KMS-11 (cell line): ENCODE results near the gene ITPR2.

Source experiments
- H2AFZ ChIP-seq: fragments of 200-600 bp; sonication (generic); 2 replicates; pipeline ENCODE4 v1.6.1; 2016; ENCODE audit warnings: antibody characterized with exemption, mixed run types, low read depth
- H3K27ac ChIP-seq: fragments of 200-600 bp; sonication (generic); 2 replicates; pipeline ENCODE4 v1.6.1; 2016; ENCODE audit warnings: mild to moderate bottlenecking, mixed run types
- H3K27me3 ChIP-seq: fragments of 200-600 bp; sonication (generic); 2 replicates; pipeline ENCODE4 v1.6.1; 2017; ENCODE audit warnings: mild to moderate bottlenecking, low read depth, mixed run types, moderate library complexity; ENCODE audit not compliant: insufficient read depth
- H3K36me3 ChIP-seq: fragments of 200-600 bp; sonication (generic); 2 replicates; pipeline ENCODE4 v1.6.1; 2017; ENCODE audit warnings: mild to moderate bottlenecking, mixed run types; ENCODE audit not compliant: insufficient read depth
- H3K4me1 ChIP-seq: fragments of 200-600 bp; sonication (generic); 2 replicates; pipeline ENCODE4 v1.6.1; 2016; ENCODE audit warnings: mild to moderate bottlenecking, low read depth, mixed run types; ENCODE audit not compliant: poor library complexity, severe bottlenecking
- H3K4me2 ChIP-seq: fragments of 200-600 bp; sonication (generic); 2 replicates; pipeline ENCODE4 v1.7.0; 2016; ENCODE audit warnings: mild to moderate bottlenecking, mixed run types
- H3K4me3 ChIP-seq: fragments of 200-600 bp; sonication (generic); IDR thresholded peaks from 2 replicates; pipeline ENCODE4 v1.6.1; 2017; ENCODE audit warnings: low read depth, low read length, mixed read lengths; ENCODE audit not compliant: insufficient read depth
- H3K79me2 ChIP-seq: fragments of 200-600 bp; sonication (generic); 2 replicates; pipeline ENCODE4 v1.6.1; 2016; ENCODE audit warnings: low read depth, mixed run types; ENCODE audit not compliant: insufficient read depth
- H3K9ac ChIP-seq: fragments of 200-600 bp; sonication (generic); 2 replicates; pipeline ENCODE4 v1.6.1; 2016; ENCODE audit warnings: mild to moderate bottlenecking, mixed run types
- H4K20me1 ChIP-seq: fragments of 200-600 bp; sonication (generic); 2 replicates; pipeline ENCODE4 v1.6.1; 2016; ENCODE audit warnings: mild to moderate bottlenecking, mixed run types; ENCODE audit not compliant: insufficient read depth
- CTCF ChIP-seq: fragments of 200-600 bp; sonication (generic); conservative IDR thresholded peaks from 2 replicates; pipeline ENCODE4 v1.6.1; 2017; ENCODE audit warnings: low read depth, mild to moderate bottlenecking, antibody characterized with exemption, low read length, moderate library complexity, mixed read lengths

ITPR2 gene

GRCh38 chr12:26551385-26551784 lies 281.6 kb downstream of the ITPR2 start:
- no peak overlapping the region for H3K9ac ChIP-seq
- H3K27ac ChIP-seq: no peak overlapping the region
- H4K20me1 ChIP-seq: no peaks in the 10 kb centered on the region
- no peak overlapping the region for H3K4me2 ChIP-seq
- TF ChIP-seq CTCF: no peak
- no peaks in the 10 kb centered on the region for H3K36me3 ChIP-seq
- no peak overlapping the region for H2AFZ ChIP-seq
- H3K4me3 ChIP-seq: no peak overlapping the region
- no peaks in the 10 kb centered on the region for H3K27me3 ChIP-seq
- H3K4me1 ChIP-seq: no peaks in the 10 kb centered on the region
- H3K79me2 ChIP-seq: no peaks in the 10 kb centered on the region

- no peaks in the 10 kb centered on the region for H3K27me3 ChIP-seq
- H3K4me3 ChIP-seq: no peak overlapping the region
- no peaks in the 10 kb centered on the region for H3K4me1 ChIP-seq
- no peak overlapping the region for H3K9ac ChIP-seq
- no peaks in the 10 kb centered on the region for H3K79me2 ChIP-seq
- H3K36me3 ChIP-seq: no peaks in the 10 kb centered on the region
- no peak overlapping the region for H3K4me2 ChIP-seq
- no peak overlapping the region for H2AFZ ChIP-seq
- no peaks in the 10 kb centered on the region for H4K20me1 ChIP-seq
- no peak for TF ChIP-seq CTCF
- no peak overlapping the region for H3K27ac ChIP-seq
These were observed 284.8 kb downstream of the ITPR2 start for GRCh38 chr12:26548227-26548626.

- no peak for TF ChIP-seq CTCF
- H3K4me2 ChIP-seq: no peak overlapping the region
- no peaks in the 10 kb centered on the region for H3K4me1 ChIP-seq
- H2AFZ ChIP-seq: no peak overlapping the region
- H4K20me1 ChIP-seq: no peaks in the 10 kb centered on the region
- no peak overlapping the region for H3K4me3 ChIP-seq
- no peaks in the 10 kb centered on the region for H3K36me3 ChIP-seq
- no peak overlapping the region for H3K9ac ChIP-seq
- H3K27me3 ChIP-seq: no peaks in the 10 kb centered on the region
- H3K27ac ChIP-seq: no peak overlapping the region
- no peaks in the 10 kb centered on the region for H3K79me2 ChIP-seq
These were observed 286.3 kb downstream of the ITPR2 start for GRCh38 chr12:26546535-26547314.

- no peak for TF ChIP-seq CTCF
- Histone ChIP-seq H3K79me2 (no peaks in the 10 kb centered on the region), H3K4me3 (no peak overlapping the region)
These were observed 293.9 kb downstream of the ITPR2 start for GRCh38 chr12:26539131-26539530.

More at GRCh38 chr12:26539131-26539530, 293.9 kb downstream of the ITPR2 start:
- no peaks in the 10 kb centered on the region for H3K4me1 ChIP-seq
- H3K4me2 ChIP-seq: no peak overlapping the region
- H3K36me3 ChIP-seq: no peaks in the 10 kb centered on the region
- H4K20me1 ChIP-seq: no peaks in the 10 kb centered on the region
- H3K27me3 ChIP-seq: no peaks in the 10 kb centered on the region
- no peak overlapping the region for H3K9ac ChIP-seq
- H2AFZ ChIP-seq: no peak overlapping the region
- no peak overlapping the region for H3K27ac ChIP-seq
